NCI-H2029 (cell line): Measurements from ENCODE around the gene CCSER1.

Experiments used
- DNase-seq: peaks from one replicate; lab custom pipeline; 2025; lab: John Stamatoyannopoulos, UW

CCSER1 gene

GRCh38 chr4:90127223-90127705, at the start of gene CCSER1:
Gene CCSER1, plus strand, starts transcription at chr4:90127394.
- DNase-seq = peak; percentile 72

- no peak for DNase-seq
Observed at GRCh38 chr4:90078440-90078839, 48.8 kb upstream of the CCSER1 start.

GRCh38 chr4:90080116-90080515, 47.1 kb upstream of the CCSER1 start:
- no peak for DNase-seq

DNA sequence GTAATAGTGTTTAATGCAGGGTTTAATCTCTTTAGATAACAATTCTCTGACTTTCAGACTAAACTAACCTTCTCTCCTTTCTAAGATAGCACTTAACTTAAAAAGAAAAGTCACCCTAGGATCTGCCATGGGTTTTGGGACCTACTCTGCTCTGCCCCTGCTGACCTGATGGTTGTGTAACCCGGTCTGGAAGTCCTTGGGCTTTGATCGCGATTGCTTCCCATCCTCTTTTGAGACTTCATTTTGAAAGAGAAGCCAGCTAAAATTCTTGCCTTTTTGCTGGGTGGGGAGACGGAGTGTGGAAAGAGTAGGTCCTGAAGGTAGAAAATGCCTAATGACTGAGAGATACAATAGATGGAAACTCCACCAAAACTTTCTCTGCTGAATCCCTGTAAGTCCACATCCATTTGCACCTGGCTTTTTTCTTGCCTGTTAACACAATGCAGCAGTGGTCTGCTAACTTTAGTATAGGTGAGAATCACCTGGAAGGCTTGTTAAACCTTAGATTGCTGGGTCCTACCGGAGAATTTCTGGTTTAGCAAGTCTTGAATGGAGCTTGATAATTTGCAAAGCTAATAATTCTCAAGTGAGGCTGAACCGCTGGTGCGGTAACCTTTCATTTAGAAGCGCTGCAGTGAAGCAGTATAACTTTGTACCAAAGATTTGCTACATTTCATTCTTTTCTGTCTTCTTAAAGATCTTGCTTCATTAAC, 45.6 kb upstream of the CCSER1 start:
- DNase-seq = no peak

GRCh38 chr4:90082449-90082848, 44.7 kb upstream of the CCSER1 start:
- no peak for DNase-seq

- no peak for DNase-seq
Observed at GRCh38 chr4:90084277-90084966, 42.8 kb upstream of the CCSER1 start.

DNA sequence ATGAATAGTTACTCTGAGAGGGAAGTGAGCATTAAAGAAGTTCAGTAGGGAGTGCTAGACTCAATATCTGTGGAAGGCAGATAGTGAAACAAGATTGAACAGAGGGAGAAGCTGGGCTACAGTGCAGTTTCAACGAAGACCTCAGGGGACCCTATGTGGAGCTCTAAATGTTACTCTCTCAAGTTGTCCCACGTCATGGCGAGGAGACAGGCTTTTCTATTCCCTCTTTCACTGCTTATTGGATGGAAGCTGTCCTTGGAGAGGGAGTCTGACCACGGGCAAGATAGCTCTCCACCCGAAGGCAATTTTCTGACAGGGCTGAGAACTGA, 42.3 kb upstream of the CCSER1 start:
- no peak for DNase-seq

DNA sequence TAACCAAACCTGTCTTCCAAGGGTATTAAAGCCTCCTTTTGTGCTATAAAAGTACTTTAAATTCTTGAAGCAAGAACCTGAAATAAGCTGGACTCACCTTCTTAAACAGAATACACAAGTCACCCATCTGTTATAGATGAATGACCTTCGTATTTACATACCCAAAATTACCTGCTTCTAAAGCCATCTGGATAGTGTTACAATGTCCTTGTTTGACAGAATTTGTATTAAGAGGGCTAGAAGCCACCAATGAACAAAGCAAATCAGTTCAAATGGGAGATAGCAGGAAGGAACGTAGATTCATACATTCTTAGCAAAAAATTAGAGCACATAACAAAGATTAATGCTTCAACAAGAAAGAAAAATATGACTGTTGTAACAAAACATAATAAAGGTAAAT, 33.7 kb upstream of the CCSER1 start:
- no peak for DNase-seq

DNA sequence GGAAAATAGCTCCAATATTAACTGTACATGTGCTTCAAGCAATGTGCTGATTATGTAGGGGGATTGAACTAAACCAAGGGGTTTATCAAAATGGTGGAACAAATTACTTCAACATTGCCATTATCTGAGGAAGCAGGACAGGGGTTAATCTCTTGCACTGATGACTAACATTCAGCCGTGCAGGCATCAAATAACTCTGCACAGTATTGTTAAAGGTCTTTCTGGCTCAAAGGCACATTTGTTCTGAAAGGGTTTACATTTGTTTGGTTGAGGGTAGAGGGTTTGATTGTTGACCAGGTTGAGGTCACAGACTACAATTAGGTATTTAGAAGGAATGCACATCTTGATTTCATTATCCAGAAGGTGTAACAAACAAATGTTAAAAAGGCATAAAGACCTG, 32.2 kb upstream of the CCSER1 start:
- DNase-seq = no peak

GRCh38 chr4:90099812-90100211, 27.4 kb upstream of the CCSER1 start:
- DNase-seq = no peak

GRCh38 chr4:90103991-90104390, 23.2 kb upstream of the CCSER1 start:
- DNase-seq = no peak

- no peak for DNase-seq
Observed at GRCh38 chr4:90105274-90105673, 21.9 kb upstream of the CCSER1 start.

- no peak for DNase-seq
Observed at GRCh38 chr4:90112715-90113114, 14.5 kb upstream of the CCSER1 start.

GRCh38 chr4:90113881-90114457, 13.2 kb upstream of the CCSER1 start:
- no peak for DNase-seq

GRCh38 chr4:90118527-90119195, 8.5 kb upstream of the CCSER1 start:
- no peak for DNase-seq

DNA sequence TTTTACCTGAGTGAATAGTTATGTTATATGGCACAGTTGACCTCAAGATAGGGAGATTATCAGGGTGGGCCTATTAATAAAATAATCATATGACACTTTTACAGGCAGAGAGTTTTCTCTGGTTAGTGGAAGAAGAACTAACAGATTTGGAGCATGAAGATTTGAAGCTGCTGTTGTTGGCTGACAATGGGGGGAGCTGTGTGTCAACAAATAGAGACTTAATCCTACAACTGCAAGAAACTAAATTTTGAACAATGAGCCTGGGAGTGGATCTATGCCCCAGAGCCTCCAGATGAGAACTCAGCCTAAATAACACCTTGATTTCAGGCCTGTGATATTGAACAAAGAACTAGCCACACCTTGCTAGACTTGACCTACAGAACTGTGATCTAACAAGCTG, 7.2 kb upstream of the CCSER1 start:
- DNase-seq = no peak

DNA sequence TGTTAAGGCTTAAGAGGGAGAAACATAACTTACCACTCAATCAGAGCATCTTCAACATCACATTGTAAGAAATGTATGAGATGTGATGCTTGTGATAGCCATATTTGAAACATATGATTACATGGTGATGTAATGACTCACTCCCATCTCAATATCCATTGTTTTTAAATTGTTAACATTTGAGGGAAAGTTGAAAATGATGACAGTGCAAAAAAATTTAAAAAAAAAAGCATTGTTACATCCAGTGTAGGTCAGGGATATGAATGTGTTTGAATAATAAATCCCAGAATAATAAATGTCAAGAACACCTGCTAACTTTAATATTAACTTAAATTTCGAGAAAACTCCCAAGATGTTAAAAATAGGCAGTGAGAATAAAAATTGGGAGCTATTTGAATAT, 6.4 kb upstream of the CCSER1 start:
- no peak for DNase-seq

DNA sequence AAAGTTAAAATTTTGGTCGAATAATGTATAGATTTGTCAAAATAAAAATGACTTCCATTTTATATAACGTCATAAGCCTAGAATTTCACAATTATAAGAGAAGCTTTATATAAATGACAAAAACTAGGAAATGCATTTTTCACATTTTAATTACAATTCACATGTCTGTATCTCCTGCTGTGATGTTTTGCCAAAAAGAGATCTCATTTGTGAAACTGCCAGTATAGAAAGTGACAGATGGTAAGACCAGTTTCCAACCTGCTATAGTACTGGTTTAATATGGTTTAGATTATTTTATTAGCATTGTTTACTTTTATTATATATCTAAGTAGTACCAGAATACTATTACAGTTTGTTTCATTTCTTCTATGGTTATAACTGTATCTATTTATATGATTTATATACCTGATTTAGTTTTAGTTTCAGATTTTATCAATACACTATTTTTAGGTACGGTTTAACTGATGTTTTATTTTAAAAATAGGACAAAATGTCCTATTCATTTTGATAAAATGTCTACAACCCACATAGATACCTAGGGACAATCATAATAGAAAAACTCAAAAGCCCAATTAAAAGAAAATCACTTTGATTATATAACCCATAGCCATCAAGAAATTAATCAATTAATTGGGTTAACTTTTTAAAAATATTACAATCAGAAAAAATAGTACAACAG, 5.4 kb upstream of the CCSER1 start:
- DNase-seq = no peak

- no peak for DNase-seq
Observed at GRCh38 chr4:90122355-90122748, 4.8 kb upstream of the CCSER1 start.

GRCh38 chr4:90124276-90124675, 2.9 kb upstream of the CCSER1 start:
- no peak for DNase-seq

GRCh38 chr4:90126805-90127204, 389 bp upstream of the CCSER1 start:
- DNase-seq = no peak

- no peak for DNase-seq
Observed at GRCh38 chr4:90127706-90128345, 632 bp downstream of the CCSER1 start.
